ENCODE results near the gene MYH9.
A peak's percentile ranks its signal among the peaks of the same experiment; 100 is the strongest.
"Not testable (repeated sequence)": the region's sequence is repeated elsewhere in the genome, so short reads cannot be mapped to it uniquely, and the experiment has no call there.

The MYH9 gene

DNA sequence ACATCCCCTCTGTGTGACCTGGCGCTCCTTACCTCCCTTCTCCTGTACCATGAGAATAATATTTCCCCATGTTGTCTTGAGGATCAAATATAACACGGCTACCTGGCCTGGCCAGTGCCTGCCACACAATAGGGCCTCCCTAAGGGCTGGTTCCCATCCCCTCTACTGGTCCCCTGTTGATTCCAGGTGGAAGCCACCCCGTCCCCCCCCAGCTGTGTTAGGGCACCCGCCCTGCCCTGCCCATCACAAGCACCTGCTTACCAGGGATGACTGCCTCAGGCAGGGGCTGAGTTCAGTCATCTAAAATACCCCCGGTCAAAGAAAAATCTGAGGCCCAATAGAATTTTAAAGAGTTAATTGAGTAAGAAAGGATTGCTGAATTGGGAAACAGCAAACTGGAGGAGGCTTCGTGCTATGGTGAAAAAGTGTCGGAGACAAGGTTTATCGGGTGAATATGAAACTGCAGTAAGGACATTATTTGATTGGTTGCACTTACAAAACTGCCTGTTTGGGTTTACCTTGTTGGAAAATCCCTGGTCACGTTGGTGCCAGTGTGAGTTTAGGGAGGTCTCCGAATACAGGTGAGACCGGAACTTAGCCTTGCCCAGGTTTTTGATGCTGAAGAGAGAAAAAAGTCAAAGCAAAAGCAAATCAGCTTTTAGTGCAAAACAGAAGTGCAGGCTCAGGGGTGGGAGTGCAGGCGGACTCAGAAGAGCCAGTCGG, 129.7 kb downstream of the MYH9 start:
- TF ChIP-seq, protein P1, sequence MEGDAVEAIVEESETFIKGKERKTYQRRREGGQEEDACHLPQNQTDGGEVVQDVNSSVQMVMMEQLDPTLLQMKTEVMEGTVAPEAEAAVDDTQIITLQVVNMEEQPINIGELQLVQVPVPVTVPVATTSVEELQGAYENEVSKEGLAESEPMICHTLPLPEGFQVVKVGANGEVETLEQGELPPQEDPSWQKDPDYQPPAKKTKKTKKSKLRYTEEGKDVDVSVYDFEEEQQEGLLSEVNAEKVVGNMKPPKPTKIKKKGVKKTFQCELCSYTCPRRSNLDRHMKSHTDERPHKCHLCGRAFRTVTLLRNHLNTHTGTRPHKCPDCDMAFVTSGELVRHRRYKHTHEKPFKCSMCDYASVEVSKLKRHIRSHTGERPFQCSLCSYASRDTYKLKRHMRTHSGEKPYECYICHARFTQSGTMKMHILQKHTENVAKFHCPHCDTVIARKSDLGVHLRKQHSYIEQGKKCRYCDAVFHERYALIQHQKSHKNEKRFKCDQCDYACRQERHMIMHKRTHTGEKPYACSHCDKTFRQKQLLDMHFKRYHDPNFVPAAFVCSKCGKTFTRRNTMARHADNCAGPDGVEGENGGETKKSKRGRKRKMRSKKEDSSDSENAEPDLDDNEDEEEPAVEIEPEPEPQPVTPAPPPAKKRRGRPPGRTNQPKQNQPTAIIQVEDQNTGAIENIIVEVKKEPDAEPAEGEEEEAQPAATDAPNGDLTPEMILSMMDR (IDR thresholded peaks at IDR 0.05; ENCODE audit: low read depth, low read length): no peak
- no peak overlapping the region for H3K4me3 ChIP-seq (ENCODE audit: low read depth, low read length)

DNA sequence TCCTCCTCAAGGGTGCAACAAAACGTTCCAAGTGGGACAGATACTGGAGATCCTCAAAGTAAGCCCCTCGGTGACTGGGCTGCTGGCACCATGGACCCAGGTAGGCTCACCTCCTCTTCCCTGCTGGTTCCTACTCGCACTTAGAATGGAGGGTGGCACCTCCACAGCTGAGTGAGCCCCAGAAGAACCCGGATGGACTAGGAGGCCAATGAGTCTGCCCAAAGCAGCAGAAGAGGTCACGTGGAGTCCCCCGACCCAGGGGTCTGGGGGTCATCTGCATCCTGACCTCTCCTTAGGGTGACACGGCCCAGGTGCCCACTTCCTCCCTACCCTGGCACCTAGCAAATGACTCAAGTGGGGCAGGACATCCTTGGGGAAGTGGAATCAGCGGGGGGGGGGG, 130.5 kb downstream of the MYH9 start:
- H3K4me3 ChIP-seq (ENCODE audit: low read depth, low read length): no peak overlapping the region
- TF ChIP-seq, protein P1 (IDR thresholded peaks at IDR 0.05; ENCODE audit: low read depth, low read length): no peak

DNA sequence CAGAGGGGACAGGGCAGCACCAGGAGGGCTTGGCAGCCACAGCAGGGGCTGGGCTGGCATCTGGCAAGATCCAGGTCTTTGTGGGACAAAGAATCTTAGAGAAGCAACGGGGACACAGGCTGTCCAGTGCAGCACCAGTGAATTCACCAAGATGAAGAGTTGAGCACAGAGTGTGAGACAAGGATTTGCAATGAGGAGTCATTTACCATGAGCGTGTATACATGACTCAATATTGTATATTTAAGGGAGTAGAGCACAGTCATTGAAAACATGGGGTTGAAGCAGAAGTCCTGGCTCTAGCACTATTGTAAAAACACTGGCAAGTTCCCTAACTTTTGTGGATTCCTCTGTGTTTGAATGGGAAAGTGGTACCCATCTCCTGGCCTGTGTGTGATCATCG, 131.3 kb downstream of the MYH9 start:
- TF ChIP-seq, protein P1 (IDR thresholded peaks at IDR 0.05; ENCODE audit: low read depth, low read length): no peak
- no peak overlapping the region for H3K4me3 ChIP-seq (ENCODE audit: low read depth, low read length)

DNA sequence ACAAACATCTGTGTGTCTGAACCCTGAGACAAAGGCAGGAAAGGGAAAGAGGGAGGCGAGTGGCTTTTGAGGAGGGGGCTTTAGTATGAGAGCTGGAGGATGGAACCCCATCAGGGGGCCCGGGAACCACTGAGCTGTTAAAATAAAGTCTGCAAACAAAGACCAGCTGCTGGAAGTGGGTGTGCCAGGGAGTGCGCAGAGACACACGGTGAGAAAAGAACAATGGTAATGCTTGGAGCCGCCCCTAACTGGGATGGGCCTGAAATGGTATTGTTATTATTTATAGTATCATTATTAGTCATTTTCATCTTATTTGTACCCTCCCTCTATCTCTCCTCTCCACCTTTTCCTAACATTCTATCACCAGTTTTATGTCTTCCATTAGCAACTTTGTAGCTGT, 132.2 kb downstream of the MYH9 start:
- H3K4me3 ChIP-seq (ENCODE audit: low read depth, low read length): not testable (repeated sequence)

DNA sequence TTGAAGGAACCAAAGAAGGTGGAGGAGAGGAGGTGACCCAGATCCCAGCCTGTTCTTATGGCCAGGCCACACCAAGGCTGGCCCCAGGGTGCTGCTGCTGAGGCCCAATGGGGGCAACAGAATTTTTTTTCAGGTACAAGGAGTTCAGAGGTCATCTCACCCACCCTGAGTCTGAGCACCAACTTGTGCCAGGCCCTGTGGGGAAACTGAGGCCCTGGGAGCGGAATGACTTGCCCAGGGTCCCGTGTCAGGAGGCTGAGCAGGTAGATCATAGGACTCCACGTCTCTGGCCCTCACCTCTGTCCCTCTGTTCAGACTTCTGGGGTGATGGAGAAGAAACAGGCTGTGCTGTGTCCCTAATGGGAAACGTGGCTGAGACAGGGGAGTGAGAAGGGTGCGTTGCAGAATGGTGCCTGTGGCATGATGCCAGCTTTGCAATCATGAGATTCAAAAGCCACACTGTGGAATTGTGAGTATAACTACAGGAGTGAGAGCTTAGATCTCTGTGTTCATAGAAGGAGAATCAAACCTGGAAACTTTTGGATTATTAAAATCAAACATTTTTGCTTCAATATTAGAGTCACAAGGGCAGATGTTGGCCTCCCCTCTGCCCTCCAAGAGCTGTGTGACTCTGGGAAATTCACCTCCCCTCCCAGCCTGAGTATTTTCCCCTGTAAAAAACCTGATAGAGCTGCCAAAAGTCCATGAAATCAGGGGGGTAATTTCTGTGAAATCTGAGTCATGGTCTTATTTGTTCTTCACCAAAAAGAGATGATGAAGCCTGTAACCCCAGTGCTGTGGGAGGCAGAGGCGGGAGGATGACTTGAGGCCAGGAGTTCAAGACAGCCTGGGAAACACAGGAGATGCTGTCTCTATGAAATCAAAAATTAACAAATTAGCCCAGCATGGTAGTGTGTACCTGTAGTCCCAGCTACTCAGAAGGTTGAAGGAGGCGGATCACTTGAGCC, 134.0 kb downstream of the MYH9 start:
- peak overlapping the region; percentile 24 for H3K4me3 ChIP-seq (ENCODE audit: low read depth, low read length)
- TF ChIP-seq, protein P1 (IDR thresholded peaks at IDR 0.05; ENCODE audit: low read depth, low read length): no peak

DNA sequence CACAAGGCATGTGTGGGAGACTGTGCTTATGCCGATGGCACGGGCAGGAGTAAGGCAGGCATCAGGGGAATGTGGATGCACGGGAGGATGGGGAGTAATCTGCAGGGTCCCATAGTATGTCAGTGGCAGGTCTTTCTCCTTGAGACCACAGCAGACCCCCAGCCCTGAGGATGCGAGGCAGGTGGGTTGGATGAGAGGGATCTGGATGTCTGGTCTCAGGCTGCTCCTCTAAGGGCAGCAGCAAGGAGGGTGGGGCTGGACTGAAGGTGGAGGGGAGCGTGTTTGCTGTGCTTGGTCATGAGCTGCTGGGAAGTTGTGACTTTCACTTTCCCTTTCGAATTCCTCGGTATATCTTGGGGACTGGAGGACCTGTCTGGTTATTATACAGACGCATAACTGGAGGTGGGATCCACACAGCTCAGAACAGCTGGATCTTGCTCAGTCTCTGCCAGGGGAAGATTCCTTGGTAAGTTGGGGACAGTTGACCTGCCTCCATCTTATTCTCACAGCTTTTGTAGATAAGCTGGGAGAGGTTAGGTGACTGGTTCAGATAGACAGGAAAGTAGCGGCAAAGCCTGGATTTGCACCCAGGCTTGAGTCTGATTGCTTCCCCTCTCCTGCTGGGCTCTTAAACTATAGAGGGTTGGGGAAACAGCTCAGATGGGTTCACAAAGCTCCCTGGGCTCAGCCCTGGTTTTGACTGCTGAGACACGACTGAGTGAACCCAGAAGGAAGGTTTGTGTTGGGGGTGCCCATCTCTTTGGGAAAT, 134.8 kb downstream of the MYH9 start, which contains the start of gene APOL1:
Gene APOL1, plus strand, starts transcription at position 380 of the 769 bp plus-strand sequence. CDS start 1,823 bp downstream, outside the sequence.
- TF ChIP-seq, protein P1 (IDR thresholded peaks at IDR 0.05; ENCODE audit: low read depth, low read length): no peak
- peak within 1 kb of the TSS; percentile 24 for H3K4me3 ChIP-seq (ENCODE audit: low read depth, low read length)

DNA sequence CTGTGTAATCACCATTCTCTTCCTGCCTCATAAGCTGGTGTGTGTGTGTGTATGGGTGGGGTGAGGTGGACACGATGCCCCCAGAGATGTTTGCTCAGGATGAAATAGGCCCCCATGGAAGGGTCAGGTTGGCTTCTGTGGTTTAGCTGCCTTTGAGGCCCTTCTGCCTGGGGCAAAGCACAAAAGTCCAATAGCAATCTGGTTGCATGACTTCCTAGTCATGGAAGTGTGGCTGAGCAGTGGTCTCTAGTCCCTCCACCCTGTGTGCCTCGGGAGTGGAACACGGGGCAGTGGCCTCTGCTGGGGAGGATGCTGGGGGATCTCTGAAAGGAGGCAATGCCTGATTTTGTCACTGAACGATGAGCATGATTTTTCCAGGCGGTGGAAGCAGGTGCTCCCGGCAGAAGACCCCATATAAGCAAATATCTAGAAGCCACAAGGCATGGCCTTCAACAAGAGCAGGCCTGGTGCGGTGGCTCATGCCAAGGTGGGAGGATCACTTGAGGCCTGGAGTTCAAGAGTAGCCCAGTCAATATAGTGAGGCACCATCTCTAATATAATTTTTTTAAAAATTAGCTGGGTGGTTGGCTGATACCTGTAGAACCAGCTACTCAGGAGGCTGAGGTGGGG, 135.7 kb downstream of the MYH9 start:
- not testable (repeated sequence) for H3K4me3 ChIP-seq (ENCODE audit: low read depth, low read length)

DNA sequence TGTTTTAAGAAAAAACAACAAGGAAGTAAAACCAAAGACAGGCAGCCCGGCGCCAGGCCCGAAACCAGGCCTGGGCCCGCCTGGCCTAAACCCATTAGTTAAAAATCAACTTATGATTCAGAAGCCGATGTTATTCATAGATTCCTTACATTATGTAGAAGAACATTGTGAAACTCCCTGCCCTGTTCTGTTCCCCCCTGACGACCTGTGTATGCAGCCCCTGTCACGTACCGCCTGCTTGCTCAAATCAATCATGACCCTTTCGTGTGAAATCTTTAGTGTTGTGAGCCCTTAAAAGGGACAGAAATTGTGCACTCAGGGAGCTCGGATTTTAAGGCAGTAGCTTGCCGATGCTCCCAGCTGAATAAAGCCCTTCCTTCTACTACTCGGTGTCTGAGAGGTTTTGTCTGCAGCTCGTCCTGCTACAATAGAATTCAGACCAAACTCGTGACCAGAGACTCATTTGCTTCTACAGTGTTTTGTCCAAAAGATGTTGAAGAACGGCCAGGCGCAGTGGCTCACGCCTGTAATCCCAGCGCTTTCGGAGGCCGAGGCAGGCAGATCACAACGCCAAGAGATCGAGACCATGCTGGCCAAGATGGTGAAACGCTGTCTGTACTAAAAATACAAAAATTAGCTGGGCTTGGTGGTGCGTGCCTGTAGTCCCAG, 137.3 kb downstream of the MYH9 start:
- H3K4me3 ChIP-seq (ENCODE audit: low read depth, low read length): not testable (repeated sequence)
